T1000 (cell line): ENCODE results near the gene KCNC1.

Experiments used
- DNase-seq: peaks from one replicate; lab custom pipeline; 2025; ENCODE audit warnings: mixed read lengths; lab: John Stamatoyannopoulos, UW

KCNC1 gene

DNA sequence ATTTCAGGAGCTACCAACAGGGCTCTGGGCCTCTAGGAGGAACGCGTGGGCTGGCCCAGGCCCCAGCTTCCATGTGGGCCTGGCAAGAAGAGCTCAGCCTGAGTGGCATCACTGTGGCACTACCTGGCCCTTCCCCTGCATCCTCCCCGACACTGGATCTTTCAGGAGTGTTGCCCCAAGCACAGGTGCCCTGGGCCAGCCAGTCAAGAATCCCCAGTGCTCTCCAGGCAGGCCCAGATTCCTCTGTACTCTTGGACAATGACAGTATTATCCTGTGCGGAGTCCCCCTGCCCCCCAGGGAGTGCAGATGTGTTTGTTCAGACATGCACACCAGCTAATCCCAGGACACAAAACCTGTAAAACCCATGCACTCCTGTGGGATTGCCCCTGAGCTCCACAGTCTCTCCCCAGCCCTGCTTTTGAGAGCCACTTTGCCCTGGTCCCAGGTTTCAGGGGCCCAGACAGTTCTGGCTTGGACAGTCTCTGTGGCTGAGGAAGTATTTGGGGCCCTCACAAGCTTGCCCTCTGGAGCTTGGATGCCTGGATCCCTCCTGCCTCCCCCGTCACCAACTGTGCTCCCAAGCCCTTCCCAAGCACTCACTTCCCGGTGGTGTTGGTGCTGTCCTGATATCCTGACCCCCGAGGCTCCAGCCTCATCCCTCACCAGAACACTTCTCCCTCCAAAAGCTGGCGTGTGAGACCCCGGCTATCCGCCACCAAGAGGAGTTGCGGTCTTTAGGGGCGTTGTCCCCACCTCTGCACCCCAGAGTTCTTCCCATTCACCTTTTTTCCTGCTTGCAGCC lies 39.9 kb downstream of the KCNC1 start:
- DNase-seq = no peak

GRCh38 chr11:17775035-17775348 lies 40.4 kb downstream of the KCNC1 start:
- no peak for DNase-seq

DNA sequence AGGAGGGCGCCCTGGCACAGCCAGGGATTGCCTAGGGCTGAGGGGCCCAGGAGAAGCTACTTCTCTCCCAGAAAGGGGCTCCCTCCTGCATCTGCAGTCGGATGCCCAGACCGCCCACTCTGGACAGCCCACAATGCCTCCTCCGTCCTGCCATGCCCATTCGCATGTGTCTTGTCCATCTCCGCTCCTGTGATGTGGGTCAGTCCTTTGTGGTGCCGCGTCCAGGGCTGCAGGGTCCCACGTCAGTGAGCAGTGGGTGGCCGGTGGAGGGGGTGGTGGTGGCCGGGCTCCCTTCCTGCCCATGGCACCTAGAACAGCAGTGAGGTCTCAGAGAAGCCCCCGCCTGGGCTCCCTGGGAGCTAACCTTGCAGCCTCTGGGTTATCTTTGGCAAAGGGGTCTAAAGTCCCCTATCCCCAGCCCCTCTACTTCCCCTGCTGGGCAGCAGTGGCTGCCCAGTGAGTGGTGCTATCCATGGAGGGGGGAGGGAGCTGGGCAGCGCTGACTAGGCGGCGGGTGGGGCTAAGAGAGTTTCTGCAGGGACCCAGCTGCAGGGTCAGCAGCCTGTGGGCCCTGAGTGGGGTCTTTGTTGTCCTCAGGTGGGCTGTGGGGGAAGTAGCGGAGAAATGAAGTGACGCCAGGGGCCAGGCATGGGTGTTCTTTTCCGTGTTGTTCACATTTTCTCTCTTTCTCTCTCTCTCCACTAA lies 41.1 kb downstream of the KCNC1 start:
- DNase-seq = no peak

GRCh38 chr11:17776212-17776875 lies 41.8 kb downstream of the KCNC1 start:
- no peak for DNase-seq

- no peak for DNase-seq
Observed at GRCh38 chr11:17777086-17777737, 42.6 kb downstream of the KCNC1 start.

DNA sequence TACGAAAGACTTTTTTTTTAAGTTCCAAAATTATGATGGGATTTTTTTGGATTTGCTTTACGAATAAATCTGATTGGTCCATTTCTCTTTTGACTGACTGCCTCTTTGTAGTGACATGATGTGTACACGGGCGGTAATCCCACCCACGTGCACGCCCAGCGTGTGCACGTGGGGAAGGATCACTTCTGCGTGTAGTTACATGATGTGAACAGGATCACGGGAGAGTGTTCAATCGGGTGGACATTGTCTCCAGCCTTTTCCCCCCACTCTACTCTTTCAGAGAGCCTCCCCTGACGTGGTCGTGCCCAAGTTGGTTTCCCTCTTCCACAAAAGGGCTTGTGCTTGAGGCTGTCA lies 43.1 kb downstream of the KCNC1 start:
- no peak for DNase-seq

DNA sequence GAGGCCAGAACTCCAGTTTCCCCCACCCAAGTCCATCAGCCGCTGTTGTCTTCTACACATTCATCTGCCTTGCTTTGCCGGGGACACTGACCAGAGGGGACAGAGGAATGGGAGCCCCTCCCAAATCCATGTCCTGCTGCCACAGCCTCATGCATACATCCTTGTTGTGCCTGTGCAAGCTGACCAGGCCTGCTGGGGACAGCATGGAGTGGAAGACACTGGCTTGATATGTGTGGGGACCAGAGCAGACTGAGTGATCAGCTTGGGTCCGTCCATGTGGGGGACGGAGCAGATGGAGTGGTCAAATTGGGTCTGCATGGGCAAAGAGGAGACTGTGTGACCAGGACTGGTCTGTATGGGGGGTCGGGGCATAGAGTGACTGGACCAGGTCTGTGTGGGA lies 43.8 kb downstream of the KCNC1 start:
- DNase-seq = no peak

- DNase-seq = no peak
Observed at GRCh38 chr11:17778956-17779860, 44.6 kb downstream of the KCNC1 start.

GRCh38 chr11:17779861-17780594 lies 45.4 kb downstream of the KCNC1 start:
- no peak for DNase-seq

DNA sequence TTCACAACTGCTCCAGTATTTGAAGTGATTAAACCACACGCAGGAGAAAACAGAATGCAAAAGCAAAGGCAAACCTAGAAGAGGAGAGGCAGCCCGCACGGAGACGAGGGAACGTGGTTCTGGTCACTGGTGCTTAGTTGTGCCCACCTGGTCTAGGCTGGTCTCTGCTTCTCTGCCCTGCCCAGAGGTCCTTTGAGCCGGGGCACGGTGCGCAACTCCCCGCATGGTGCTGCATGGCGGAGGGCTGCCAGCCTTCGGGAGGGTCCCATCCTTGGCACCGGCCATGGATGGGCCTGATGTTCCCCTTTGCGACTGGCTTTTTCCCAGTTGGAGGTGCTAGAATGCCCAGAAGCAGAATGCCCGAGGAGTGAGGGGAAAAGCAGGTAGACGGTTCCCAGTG lies 46.1 kb downstream of the KCNC1 start:
- no peak for DNase-seq

- no peak for DNase-seq
Observed at GRCh38 chr11:17781221-17781620, 46.6 kb downstream of the KCNC1 start.

DNA sequence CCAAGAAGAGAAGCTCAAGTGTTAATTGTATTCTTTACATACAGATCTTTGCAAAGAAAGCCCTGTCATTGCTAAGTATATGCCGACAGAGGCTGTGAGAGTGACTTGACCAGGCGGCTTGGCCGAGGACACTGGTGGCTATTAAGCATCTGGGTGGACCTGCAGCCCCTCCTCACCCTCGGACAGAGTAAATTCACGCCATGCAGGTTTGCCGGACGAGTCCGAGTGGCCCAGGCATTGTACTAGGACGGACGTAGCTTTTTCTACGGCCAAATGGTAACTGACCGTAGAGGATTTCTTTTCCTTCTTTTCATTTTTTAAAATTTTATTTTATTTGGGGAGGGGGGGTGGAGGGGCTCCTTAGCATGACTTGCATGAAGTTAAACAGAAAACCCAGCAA lies 47.0 kb downstream of the KCNC1 start:
- no peak for DNase-seq

DNA sequence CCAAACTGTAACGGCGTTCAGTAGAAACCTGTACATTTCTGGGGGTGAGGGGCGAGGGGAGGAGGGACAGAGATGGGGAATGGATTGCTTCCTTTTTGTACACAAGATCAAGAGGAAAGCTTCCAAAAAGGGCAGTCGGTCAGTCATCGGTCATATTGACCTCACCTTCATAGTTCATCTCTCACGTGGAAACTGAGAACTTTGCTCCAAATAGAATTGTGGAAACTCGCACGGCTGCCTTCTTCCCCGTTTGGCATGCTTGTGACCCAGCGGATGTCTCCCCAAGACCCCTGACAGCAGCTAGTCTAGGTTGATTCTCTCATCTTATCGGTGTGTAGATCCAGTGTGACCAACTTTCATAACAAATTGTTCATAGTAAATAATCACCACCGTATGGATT lies 47.6 kb downstream of the KCNC1 start:
- DNase-seq = no peak

GRCh38 chr11:17782603-17783337 lies 48.2 kb downstream of the KCNC1 start:
- DNase-seq = no peak

DNA sequence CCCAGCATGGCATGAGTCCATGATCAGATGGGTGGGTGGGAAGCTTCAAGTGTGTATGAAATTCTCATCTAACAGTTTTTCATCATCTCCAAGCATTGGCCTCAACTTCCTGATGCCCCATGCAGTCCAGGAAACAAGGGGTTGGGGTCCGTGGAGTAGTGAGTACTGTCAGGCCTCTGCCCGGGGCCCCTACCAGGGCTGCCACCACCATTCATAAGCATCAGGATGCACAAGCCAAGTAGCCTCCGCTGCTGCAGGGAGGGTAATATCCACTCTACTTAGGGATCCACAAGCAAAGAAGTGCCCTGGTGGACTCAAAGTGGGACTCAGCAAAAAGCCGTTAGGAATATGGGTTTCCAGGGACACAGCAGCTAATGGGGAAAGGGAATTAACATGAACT lies 49.3 kb downstream of the KCNC1 start:
- no peak for DNase-seq

DNA sequence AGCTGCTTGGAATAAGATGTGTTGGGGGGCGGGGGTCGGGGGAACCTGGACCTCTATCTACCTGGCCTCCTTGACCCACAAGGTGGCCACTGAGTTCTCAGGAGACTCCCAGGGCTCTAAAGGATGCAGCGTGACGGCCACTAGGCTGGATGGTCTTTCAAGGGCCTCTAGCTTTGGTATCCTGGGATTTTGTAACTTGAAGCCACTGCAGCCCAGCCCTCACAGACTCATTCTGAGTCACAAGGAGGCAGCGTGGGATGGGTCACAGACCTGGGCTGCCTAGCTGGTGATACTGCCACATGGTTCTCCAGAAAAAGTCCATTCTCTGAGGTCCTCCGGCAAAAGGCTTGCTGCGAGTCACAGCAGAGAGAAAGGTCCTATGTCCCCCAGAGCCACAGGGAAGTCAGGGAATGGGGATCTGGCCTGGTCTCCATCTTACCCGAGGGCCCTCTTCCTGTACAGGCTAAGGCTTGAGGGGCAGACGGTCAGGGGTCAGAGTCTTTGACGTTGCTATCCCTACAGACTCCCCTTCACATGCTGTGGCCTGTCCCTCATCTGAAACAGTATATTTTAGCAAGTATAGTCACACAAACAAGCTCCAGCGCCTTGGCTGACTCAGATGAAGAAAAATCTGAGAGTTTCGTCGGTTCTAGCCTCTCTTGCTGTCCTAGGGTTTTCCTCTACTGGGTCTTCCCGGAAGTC lies 52.4 kb downstream of the KCNC1 start:
- DNase-seq = no peak

GRCh38 chr11:17788084-17788483 lies 53.5 kb downstream of the KCNC1 start:
- DNase-seq = no peak

GRCh38 chr11:17790453-17790852 lies 55.9 kb downstream of the KCNC1 start:
- no peak for DNase-seq

GRCh38 chr11:17791144-17791543 lies 56.6 kb downstream of the KCNC1 start:
- DNase-seq = no peak

- no peak for DNase-seq
Observed at GRCh38 chr11:17792161-17792560, 57.6 kb downstream of the KCNC1 start.
